ENCODE results near the gene ACACB.

ACACB gene

GRCh38 chr12:109112720-109113465, 3.5 kb upstream of the ACACB start:
- no peak for DNase-seq

- no peak for DNase-seq
Measured at GRCh38 chr12:109113661-109114321, 2.6 kb upstream of the ACACB start.

DNA sequence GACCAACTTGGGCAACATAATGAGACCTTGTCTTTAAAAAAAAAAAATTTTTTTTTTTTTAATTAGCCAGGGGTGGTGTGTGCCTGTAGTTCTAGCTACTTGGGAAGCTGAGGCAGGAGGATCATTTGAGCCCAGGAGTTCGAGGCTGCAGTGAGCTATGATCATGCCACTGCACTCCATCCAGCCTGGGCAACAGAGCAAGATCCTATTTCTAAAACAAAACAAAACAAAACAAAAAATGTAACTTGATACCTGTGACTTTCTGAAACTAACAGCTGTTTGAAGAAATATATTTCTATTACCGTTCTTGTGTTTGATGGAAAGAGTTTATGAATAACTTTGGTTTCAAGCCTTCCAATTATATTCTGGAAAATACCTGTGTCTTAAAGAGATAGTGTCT, 1.7 kb upstream of the ACACB start:
- no peak for DNase-seq

- no peak for DNase-seq
Measured at GRCh38 chr12:109115404-109115757, 1.0 kb upstream of the ACACB start.

DNA sequence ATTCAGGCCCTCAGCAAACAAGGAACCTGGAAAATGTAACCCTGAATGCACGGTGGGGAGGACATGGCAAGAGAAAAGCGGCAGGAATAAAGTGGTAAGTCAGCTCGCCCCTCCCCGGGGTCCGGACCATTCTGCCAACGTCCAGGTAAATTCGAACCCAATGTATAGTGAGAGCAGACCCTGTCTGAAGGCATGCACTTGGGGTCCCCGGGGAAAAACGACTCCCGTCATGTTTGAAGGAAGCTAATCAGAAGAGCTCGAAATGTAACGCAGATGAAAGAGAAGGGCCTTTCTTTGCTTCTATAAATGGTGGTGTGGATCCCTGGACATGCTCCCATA, 193 bp downstream of the ACACB start:
- DNase-seq = no peak

DNA sequence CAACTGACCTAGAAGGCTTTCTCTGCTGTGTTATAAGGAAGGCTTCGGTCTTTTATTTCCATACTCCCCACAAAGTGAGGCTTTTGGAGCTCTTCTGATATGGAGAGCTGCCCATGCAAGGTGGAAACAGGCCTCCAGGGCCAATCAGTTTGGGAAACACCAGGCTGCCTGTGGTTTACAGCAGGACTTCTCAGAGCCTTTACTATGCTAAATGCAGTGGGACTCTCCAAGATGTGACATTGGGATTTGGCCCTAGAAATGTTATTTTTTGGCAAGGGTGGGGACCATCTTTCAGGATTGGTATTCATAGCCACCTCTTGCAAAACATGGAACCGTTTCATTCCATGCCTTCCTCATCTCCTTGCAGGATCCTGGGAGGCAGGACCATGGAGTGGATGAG, 3.7 kb downstream of the ACACB start:
- no peak for DNase-seq

DNA sequence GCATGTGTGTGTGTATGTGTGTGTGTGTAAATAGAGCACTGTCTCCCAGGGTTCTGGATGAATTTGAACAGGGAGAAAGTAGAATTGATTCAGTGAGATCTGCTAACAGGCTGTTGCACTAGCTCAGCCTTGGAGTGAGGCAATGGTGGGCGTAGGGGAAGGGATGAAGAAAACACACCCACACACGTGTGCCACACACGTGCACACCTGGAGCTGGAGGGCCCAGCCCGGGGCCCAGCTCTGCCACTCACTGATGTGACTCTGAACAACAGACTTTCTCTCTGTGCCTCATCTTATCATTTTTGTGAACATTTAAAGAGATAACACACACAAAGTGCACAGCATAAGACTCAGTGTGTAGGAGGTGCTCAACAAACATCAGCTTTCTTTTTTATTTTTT, 4.2 kb downstream of the ACACB start:
- DNase-seq = no peak

DNA sequence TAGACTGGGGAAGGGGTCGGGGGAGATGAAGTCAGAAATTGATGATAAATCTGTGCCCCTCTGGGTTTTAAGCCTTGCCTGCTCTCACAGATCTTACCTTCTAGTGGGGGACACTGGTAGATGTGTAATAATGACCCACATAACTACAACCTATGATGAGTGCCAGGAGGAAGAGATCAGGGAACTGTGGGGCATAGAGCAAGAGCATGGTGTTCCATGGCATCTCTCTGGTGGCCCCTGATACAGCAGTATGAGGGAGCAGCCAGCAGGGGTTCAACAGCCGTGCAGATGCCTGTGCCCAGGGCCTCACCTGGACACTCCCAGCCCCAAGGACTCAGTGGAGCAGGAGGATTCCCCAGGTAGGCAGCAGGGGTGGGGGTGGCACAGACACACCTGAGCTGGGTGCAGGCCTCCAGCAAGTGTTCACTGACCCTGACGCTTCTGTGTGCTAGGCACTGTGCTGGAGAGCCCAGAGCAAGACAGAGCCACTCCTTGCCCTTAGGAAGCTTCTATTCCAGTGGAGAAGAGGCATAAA, 5.0 kb downstream of the ACACB start:
- DNase-seq = no peak

DNA sequence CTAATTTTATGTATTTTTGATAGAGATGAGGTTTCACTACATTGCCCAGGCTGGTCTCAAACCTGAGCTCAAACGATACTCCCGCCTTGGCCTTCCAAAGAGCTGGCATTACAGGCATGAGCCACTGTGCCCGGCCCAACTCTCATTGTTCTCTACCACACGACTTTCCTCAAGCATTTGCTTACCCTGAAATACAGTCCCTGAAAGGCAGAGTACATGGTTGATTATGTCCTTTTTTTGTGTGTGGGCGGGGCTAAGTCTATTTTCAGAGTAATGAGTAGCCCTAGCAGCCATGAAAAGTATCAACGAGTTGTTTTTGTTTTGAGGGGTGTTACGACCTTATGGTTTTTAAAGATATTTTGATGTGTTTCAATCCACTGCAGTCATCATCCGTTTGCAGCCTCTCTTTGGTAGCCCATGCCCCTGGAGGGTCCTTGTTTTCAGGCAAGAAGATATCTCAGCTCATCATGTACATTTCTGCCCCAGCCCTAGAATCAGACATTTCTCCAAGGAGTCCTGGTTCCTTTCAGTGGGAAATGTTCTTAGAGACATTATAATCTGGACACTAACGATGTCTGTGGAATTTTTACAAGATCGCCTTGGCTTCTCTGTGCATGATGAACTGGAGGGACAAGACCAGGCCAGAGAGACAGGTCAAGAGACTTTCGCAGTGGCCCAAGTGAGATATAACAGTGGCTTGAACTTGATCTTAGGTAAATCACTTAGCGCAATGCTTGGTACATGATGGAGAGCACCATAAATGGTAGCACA, 8.7 kb downstream of the ACACB start:
- DNase-seq = no peak

DNA sequence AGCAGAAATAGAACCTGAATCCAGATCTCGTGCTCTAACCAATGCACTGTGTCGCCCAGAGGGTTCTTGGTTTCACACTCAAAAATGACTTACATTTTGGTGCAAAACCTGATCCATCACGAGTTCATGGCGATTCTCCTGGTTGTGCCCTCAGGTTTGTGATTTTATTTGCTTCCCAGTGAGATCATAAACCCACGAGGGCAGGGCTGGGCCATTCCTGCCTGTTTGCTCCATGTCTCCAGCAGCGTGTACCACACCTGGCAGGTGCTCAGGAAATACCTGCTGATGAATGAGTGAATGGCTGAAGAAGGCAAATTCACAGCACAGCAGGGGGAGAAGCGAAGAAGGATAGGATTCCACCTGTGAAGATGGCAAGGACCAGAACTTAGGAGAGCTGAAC, 9.4 kb downstream of the ACACB start:
- DNase-seq = no peak

- no peak for DNase-seq
Measured at GRCh38 chr12:109126784-109127183, 10.4 kb downstream of the ACACB start.

- DNase-seq = no peak
Measured at GRCh38 chr12:109127533-109128242, 11.3 kb downstream of the ACACB start.

DNA sequence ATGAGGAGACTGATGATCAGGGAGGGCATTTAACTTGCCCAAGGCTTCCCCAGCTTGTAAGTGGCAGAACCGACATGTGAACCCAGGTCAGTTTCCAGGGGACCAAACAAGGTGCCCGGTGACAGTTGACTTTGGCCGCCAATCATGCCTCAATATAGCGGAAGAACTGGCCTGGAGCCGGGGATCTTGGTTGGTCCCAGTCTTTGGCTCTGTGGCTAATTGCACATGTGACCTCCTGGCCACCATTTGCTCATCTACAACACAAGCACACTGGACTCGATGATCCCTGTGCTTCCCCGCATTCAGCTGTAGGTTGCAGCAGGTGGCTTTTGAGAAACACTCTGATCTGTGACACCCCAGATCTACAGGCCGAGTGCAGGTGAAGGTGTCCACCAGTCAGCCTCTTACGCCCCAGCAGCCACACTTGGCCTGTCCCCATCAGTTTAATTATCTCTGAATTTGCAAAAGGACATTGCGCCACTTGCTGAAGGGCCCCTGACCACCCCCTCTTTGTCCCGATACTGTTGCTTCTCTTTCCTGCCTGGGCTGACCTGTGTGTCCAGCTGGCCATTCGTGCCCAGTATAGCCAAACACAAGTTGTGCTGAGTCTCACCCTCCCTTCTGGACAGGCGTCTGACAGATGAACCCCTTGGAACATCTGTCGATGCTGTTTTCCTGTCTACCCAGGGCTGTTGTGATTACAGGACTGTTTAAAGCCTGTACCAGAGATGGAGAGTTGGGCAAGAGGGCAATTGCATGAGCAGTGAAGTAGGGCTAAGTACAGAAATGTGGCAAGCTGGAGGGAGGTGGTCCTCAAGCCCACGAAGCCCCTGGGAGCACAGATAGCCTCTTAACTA, 14.1 kb downstream of the ACACB start:
- no peak for DNase-seq

- no peak for DNase-seq
Measured at GRCh38 chr12:109131154-109132050, 15.0 kb downstream of the ACACB start.

DNA sequence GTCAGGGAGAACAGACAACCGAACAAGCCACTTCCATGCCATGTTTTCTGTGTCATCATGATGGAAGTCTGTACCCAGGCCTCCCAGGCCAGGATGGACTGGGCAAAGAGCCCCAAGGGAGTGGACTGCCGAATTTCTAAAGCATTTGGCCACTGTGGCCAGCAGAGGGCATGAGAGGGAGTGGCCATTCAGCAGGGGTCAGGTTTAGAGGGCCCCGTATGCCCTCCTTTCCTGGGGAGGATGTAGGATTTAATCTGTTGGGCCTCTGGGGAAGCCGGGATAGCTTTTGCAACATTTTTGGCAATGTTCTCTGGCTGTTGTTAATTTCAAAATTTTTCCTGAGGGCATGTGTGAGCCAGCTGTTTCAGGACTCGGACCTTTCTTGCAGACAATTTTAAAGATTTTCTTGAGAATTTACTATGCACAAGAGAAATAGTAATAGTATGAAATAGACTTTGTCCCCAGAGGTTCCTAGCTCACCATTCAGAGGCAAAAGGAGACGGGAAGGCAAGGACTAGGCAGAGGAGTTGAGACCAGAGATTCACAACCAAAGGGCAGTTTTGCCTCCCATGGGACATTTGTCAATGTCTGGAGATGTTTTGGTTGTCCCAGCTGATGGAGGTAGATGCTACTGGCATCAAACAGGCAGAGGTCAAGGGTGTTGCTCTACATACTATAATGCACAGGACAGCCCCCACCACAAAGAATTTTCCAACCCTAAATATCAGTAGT, 18.0 kb downstream of the ACACB start:
- DNase-seq = no peak

GRCh38 chr12:109137055-109137454, 20.7 kb downstream of the ACACB start:
- no peak for DNase-seq

DNA sequence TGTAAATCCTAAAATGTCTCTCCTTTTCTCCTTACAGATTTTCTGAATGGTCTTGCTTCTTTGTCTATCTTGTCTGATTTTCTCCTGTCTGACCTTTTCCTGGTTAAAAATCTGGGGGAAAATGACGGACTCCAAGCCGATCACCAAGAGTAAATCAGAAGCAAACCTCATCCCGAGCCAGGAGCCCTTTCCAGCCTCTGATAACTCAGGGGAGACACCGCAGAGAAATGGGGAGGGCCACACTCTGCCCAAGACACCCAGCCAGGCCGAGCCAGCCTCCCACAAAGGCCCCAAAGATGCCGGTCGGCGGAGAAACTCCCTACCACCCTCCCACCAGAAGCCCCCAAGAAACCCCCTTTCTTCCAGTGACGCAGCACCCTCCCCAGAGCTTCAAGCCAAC, 23.0 kb downstream of the ACACB start:
- DNase-seq = no peak

- no peak for DNase-seq
Measured at GRCh38 chr12:109139791-109140190, 23.4 kb downstream of the ACACB start.

GRCh38 chr12:109140560-109140959, 24.2 kb downstream of the ACACB start:
- DNase-seq = no peak

GRCh38 chr12:109144224-109144623, 27.8 kb downstream of the ACACB start:
- DNase-seq = no peak

All from T1000 (cell line).